Liver (tissue), 9 donors: ENCODE data around the gene NCDN. TPM values are rescaled to one million over a fixed set of nuclear protein-coding genes. Genes with fewer than 3 reads are reported as not detected.

Experiments
- DNase-seq: peaks from one replicate; pipeline ENCODE4 v3.0.0-alpha.2; 2017; ENCODE audit warnings: low spot score
- H3K27ac ChIP-seq, 2 donors: one replicate each; pipeline ENCODE4 v1.7.0; 2013; ENCODE audit warnings: inconsistent platforms in 2 of 2, low read length in 2 of 2, control low read depth in 1 of 2, low read depth in 1 of 2, mild to moderate bottlenecking in 1 of 2
- H3K27me3 ChIP-seq, 4 donors: one replicate each; pipeline versions ENCODE4 v1.6.1 to v1.7.0; 2013; ENCODE audit warnings: low read length in 3 of 4, inconsistent platforms in 1 of 4, mild to moderate bottlenecking in 1 of 4, moderate library complexity in 1 of 4; ENCODE audit not compliant: control insufficient read depth in 4 of 4, insufficient read depth in 4 of 4
- H3K36me3 ChIP-seq, 4 donors: one replicate each; pipeline versions ENCODE4 v1.6.1 to v1.7.0; 2013; ENCODE audit warnings: low read length in 3 of 4, mild to moderate bottlenecking in 3 of 4, low read depth in 1 of 4, moderate library complexity in 1 of 4; ENCODE audit not compliant: control insufficient read depth in 4 of 4, insufficient read depth in 3 of 4
- H3K4me1 ChIP-seq, 4 donors: one replicate each; pipeline versions ENCODE4 v1.6.1 to v1.7.0; 2013; ENCODE audit warnings: low read length in 3 of 4, mild to moderate bottlenecking in 3 of 4, moderate library complexity in 1 of 4; ENCODE audit not compliant: control insufficient read depth in 4 of 4, insufficient read depth in 4 of 4
- H3K4me3 ChIP-seq, 3 donors: one replicate each; pipeline versions ENCODE4 v1.6.1 to v1.7.0; 2013; ENCODE audit warnings: low read length in 3 of 3, control low read depth in 1 of 3, low read depth in 1 of 3, mild to moderate bottlenecking in 1 of 3
- H3K9ac ChIP-seq, 2 donors: one replicate each; pipeline ENCODE4 v1.7.0; 2013; ENCODE audit warnings: low read length in 2 of 2, mild to moderate bottlenecking in 2 of 2, moderate library complexity in 2 of 2, control low read depth in 1 of 2, low read depth in 1 of 2
- H3K9me3 ChIP-seq, 4 donors: one replicate each; pipeline versions ENCODE4 v1.6.1 to v1.7.0; 2013; ENCODE audit warnings: low read length in 3 of 4; ENCODE audit not compliant: control insufficient read depth in 4 of 4
- FOXA1 ChIP-seq: IDR thresholded peaks from 2 replicates; pipeline ENCODE4 v1.6.1; 2016; ENCODE audit warnings: antibody characterized with exemption
- FOXA2 ChIP-seq: IDR thresholded peaks from 2 replicates; pipeline ENCODE4 v1.6.1; 2016; ENCODE audit warnings: antibody characterized with exemption
- GABPA ChIP-seq, 2 donors: IDR thresholded peaks in 1 of 2; conservative IDR thresholded peaks in 1 of 2; 2 replicates each; pipeline ENCODE4 v1.6.1; 2016; ENCODE audit warnings: antibody characterized with exemption in 2 of 2, mild to moderate bottlenecking in 1 of 2, moderate library complexity in 1 of 2
- HNF4A ChIP-seq, 2 donors: conservative IDR thresholded peaks; 2 replicates each; pipeline ENCODE4 v1.6.1; 2016; ENCODE audit warnings: antibody characterized with exemption in 2 of 2, mild to moderate bottlenecking in 2 of 2
- JUND ChIP-seq, 2 donors: IDR thresholded peaks; 2 replicates each; pipeline ENCODE4 v1.6.1; 2016; ENCODE audit warnings: antibody characterized with exemption in 2 of 2
- NR2F2 ChIP-seq: IDR thresholded peaks from 2 replicates; pipeline ENCODE4 v1.6.1; 2016; ENCODE audit warnings: antibody characterized with exemption
- RAD21 ChIP-seq, 2 donors: IDR thresholded peaks; 2 replicates each; pipeline ENCODE4 v1.6.1; 2016; ENCODE audit warnings: antibody characterized with exemption in 2 of 2, mild to moderate bottlenecking in 2 of 2
- RXRA ChIP-seq, 2 donors: IDR thresholded peaks; 2 replicates each; pipeline ENCODE4 v1.6.1; 2017 to 2018; ENCODE audit warnings: antibody characterized with exemption in 2 of 2, mild to moderate bottlenecking in 1 of 2
- SP1 ChIP-seq: IDR thresholded peaks from 2 replicates; pipeline ENCODE4 v1.6.1; 2018; ENCODE audit warnings: antibody characterized with exemption, mild to moderate bottlenecking
- TAF1 ChIP-seq: conservative IDR thresholded peaks from 2 replicates; pipeline ENCODE4 v1.6.1; 2016; ENCODE audit warnings: antibody characterized with exemption, mild to moderate bottlenecking
- WGBS: extraction: QIAGEN DNeasy Blood & Tissue Kit; methylation state at CpG from one replicate; pipeline ENCODE4 v1.1.7; 2013; 5-methylcytosine and 5-hydroxymethylcytosine counted together
- polyA plus RNA-seq, 2 donors: library from polyadenylated mRNA; stranded (reverse) in 1 of 2; unstranded in 1 of 2; fragments of 200-250 nt in 1 of 2; fragments of >200 nt in 1 of 2; fragmentation: Nextera tagmentation in 1 of 2; extraction: Ambion mirVana in 1 of 2; gene quantifications; one replicate each; pipeline versions ENCODE4 v1.2.1 to v1.2.3, GENCODE V29; 2013 to 2015
- total RNA-seq, 2 donors: library from RNA; depleted of rRNA; stranded (reverse); fragments of >200 nt; gene quantifications; one replicate each; pipeline ENCODE4 v1.2.3, GENCODE V29; 2014
- TF ChIP-seq, protein P1 (sequence below): IDR thresholded peaks from 2 replicates; pipeline ENCODE4 v1.6.1; 2016; ENCODE audit warnings: antibody characterized with exemption
- TF ChIP-seq, protein P2 (sequence below): IDR thresholded peaks from 2 replicates; pipeline ENCODE4 v1.6.1; 2016; ENCODE audit warnings: antibody characterized with exemption
- TF ChIP-seq, protein P3 (sequence below): IDR thresholded peaks from 2 replicates; pipeline ENCODE4 v1.6.1; 2016; ENCODE audit warnings: antibody characterized with exemption, mild to moderate bottlenecking
- TF ChIP-seq, protein P4 (sequence below): IDR thresholded peaks from 2 replicates; pipeline ENCODE4 v1.6.1; 2016; ENCODE audit warnings: antibody characterized with exemption
- TF ChIP-seq, protein P5 (sequence below): fragments of 150-350 bp; IDR thresholded peaks from 2 replicates; pipeline ENCODE4 v1.5.1; 2017; ENCODE audit warnings: improper control_type of control experiment, low read depth, low read length; ENCODE audit not compliant: missing input control
- donor health status: healthy.
- donor health status: healthy.
- donor health status: healthy.
- donor health status: healthy.
- donor health status: healthy.

Gene NCDN
- total and polyA plus RNA-seq, 4 donors = 2.7 to 7.9 (median 5.6) TPM

DNA sequence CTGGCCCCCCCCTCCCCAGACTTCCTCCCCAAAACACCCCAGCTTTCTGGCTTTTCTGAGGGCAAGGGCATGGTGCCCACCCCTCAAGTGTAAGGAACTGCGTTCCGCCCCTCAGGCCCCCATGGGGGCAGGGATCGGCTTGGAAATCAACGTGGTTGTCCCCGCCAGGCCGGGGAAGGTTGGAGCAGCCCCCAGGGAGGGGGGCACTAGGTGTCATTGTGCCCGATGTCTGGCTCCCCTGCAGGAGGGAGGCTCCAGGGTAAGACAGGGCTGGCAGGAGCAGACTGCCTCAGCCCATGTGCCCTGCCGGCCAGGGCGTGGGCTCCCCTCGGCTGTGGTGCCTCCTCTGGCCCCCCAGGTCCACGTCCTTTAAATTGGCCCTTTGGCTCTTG, 8.1 kb downstream of the NCDN start:
- no peak overlapping the region for H3K27ac ChIP-seq
- 93% methylated on average over 11 of the region's 11 CpGs for WGBS
- no peaks in the 10 kb centered on the region for H3K9me3 ChIP-seq
- no peak for DNase-seq
- H3K9ac ChIP-seq = no peak overlapping the region
- H3K4me3 ChIP-seq = no peak overlapping the region
- peaks cover 0 to 6% (median 3%) of the 10 kb centered on the region in 4 donors for H3K36me3 ChIP-seq
- H3K27me3 ChIP-seq = no peaks in the 10 kb centered on the region
- H3K4me1 ChIP-seq = peaks cover 0 to 7% (median 4%) of the 10 kb centered on the region in 4 donors
- TF ChIP-seq NR2F2 (no peak), FOXA1 (no peak), RAD21 (IDR thresholded peaks at IDR 0.05) (no peak), JUND (IDR thresholded peaks at IDR 0.05) (no peak), TAF1 (no peak), RXRA (IDR thresholded peaks at IDR 0.05) (no peak), GABPA (IDR thresholded peaks at IDR 0.05 in 1 of 2, conservative IDR thresholded peaks at IDR 0.05 in 1 of 2) (no peak)
- TF ChIP-seq, protein P1, sequence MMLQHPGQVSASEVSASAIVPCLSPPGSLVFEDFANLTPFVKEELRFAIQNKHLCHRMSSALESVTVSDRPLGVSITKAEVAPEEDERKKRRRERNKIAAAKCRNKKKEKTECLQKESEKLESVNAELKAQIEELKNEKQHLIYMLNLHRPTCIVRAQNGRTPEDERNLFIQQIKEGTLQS = no peak
- TF ChIP-seq, protein P2, sequence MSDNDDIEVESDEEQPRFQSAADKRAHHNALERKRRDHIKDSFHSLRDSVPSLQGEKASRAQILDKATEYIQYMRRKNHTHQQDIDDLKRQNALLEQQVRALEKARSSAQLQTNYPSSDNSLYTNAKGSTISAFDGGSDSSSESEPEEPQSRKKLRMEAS = no peak

DNA sequence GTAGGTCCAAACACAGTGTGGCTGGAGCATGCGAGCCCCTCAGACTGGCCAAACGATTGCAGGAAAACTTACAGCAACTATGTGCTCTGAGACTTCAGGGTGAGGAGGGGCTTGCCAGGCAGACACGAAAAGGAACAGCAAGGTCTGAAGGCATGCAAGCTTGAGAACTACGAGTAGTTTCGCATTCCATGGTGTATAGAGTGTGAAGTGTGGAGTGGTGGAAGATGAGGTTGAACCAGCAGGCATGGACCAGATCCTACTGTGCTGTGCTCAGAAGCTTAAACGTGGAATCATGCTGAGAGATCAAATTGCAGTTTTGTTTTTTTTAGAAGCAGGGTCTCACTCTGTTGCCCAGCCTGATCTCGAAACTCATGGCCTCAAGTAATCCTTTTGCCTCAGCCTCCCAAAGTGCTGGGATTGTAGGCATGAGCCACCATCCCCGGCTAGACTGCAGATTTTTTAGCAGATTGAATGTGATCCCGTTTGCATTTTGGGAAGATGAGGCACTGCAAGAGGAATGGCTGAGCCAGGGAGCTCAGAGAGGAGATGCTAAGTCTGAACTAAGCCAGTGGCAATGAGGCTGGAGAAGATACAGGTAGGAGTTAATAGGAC, 10.5 kb downstream of the NCDN start:
- no peaks in the 10 kb centered on the region for H3K9me3 ChIP-seq
- WGBS = 74% methylated on average over 9 of the region's 9 CpGs
- DNase-seq = no peak
- H3K27ac ChIP-seq = no peak overlapping the region
- peaks cover 0 to 6% (median 3%) of the 10 kb centered on the region in 4 donors for H3K27me3 ChIP-seq
- peaks cover 0 to 2% (median under 1%) of the 10 kb centered on the region in 4 donors for H3K4me1 ChIP-seq
- TF ChIP-seq HNF4A (conservative IDR thresholded peaks at IDR 0.05) (no peak), RAD21 (IDR thresholded peaks at IDR 0.05) (no peak), SP1 (no peak), FOXA2 (no peak), JUND (IDR thresholded peaks at IDR 0.05) (no peak), TAF1 (no peak), RXRA (IDR thresholded peaks at IDR 0.05) (no peak)
- TF ChIP-seq, protein P3, sequence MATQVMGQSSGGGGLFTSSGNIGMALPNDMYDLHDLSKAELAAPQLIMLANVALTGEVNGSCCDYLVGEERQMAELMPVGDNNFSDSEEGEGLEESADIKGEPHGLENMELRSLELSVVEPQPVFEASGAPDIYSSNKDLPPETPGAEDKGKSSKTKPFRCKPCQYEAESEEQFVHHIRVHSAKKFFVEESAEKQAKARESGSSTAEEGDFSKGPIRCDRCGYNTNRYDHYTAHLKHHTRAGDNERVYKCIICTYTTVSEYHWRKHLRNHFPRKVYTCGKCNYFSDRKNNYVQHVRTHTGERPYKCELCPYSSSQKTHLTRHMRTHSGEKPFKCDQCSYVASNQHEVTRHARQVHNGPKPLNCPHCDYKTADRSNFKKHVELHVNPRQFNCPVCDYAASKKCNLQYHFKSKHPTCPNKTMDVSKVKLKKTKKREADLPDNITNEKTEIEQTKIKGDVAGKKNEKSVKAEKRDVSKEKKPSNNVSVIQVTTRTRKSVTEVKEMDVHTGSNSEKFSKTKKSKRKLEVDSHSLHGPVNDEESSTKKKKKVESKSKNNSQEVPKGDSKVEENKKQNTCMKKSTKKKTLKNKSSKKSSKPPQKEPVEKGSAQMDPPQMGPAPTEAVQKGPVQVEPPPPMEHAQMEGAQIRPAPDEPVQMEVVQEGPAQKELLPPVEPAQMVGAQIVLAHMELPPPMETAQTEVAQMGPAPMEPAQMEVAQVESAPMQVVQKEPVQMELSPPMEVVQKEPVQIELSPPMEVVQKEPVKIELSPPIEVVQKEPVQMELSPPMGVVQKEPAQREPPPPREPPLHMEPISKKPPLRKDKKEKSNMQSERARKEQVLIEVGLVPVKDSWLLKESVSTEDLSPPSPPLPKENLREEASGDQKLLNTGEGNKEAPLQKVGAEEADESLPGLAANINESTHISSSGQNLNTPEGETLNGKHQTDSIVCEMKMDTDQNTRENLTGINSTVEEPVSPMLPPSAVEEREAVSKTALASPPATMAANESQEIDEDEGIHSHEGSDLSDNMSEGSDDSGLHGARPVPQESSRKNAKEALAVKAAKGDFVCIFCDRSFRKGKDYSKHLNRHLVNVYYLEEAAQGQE = no peak
- no peak overlapping the region for H3K9ac ChIP-seq
- peaks cover 0 to 4% (median 2%) of the 10 kb centered on the region in 4 donors for H3K36me3 ChIP-seq
- H3K4me3 ChIP-seq = no peak overlapping the region

DNA sequence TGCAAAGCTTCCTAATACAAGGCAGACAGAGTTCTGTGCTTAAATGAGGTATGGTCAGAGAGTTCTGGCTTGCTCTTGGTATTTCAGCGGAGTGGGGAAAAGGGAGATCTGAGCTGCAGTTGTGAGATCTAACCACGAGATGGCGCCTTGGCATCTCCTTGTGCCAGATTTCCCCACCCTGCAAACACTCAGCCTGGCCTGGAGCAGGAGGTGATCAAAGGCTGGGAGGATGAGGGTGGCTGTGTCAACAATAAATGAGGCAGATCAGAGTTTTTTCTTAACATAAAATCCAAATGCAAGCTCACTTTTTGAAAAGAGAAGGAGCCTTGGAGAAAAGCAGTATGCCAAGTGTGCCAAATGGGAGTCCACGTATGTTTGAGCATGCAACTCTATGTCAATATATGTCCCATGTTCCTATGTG, 11.4 kb downstream of the NCDN start:
- Histone ChIP-seq H3K4me3 (no peak overlapping the region), H3K4me1 (peaks cover 0 to 7% (median 3%) of the 10 kb centered on the region in 4 donors), H3K27me3 (peaks cover 0 to 6% (median 3%) of the 10 kb centered on the region in 4 donors), H3K27ac (no peak overlapping the region), H3K9ac (no peak overlapping the region), H3K36me3 (peaks cover 0 to 3% (median 0%) of the 10 kb centered on the region in 4 donors), H3K9me3 (no peaks in the 10 kb centered on the region)
- peak; percentile 71 for DNase-seq
- WGBS = 16% methylated on average over 4 of the region's 4 CpGs
- TF ChIP-seq, protein P4, sequence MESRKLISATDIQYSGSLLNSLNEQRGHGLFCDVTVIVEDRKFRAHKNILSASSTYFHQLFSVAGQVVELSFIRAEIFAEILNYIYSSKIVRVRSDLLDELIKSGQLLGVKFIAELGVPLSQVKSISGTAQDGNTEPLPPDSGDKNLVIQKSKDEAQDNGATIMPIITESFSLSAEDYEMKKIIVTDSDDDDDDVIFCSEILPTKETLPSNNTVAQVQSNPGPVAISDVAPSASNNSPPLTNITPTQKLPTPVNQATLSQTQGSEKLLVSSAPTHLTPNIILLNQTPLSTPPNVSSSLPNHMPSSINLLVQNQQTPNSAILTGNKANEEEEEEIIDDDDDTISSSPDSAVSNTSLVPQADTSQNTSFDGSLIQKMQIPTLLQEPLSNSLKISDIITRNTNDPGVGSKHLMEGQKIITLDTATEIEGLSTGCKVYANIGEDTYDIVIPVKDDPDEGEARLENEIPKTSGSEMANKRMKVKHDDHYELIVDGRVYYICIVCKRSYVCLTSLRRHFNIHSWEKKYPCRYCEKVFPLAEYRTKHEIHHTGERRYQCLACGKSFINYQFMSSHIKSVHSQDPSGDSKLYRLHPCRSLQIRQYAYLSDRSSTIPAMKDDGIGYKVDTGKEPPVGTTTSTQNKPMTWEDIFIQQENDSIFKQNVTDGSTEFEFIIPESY = no peak
- TF ChIP-seq, protein P5, sequence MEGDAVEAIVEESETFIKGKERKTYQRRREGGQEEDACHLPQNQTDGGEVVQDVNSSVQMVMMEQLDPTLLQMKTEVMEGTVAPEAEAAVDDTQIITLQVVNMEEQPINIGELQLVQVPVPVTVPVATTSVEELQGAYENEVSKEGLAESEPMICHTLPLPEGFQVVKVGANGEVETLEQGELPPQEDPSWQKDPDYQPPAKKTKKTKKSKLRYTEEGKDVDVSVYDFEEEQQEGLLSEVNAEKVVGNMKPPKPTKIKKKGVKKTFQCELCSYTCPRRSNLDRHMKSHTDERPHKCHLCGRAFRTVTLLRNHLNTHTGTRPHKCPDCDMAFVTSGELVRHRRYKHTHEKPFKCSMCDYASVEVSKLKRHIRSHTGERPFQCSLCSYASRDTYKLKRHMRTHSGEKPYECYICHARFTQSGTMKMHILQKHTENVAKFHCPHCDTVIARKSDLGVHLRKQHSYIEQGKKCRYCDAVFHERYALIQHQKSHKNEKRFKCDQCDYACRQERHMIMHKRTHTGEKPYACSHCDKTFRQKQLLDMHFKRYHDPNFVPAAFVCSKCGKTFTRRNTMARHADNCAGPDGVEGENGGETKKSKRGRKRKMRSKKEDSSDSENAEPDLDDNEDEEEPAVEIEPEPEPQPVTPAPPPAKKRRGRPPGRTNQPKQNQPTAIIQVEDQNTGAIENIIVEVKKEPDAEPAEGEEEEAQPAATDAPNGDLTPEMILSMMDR = peak; percentile 87
- peak; percentile 90 to 97 for TF ChIP-seq RAD21 (IDR thresholded peaks at IDR 0.05)
